HG03558 (cell line): ENCODE data around the gene SIN3B.

ENCODE experiments used
- ATAC-seq: cut with Tn5 transposase; IDR thresholded peaks from one replicate; pipeline ENCODE4 v1.9.1; 2021; ENCODE audit warnings: moderate number of reproducible peaks; ENCODE audit not compliant: unreplicated experiment; ENCODE audit errors: extremely low read depth

The SIN3B gene

GRCh38 chr19:16886305-16886880 is 57.2 kb downstream of the SIN3B start:
- no peak for ATAC-seq

- ATAC-seq, result no peak
Measured at GRCh38 chr19:16887353-16888265, 58.4 kb downstream of the SIN3B start.

GRCh38 chr19:16888629-16889365 is 59.6 kb downstream of the SIN3B start, which contains the start of gene F2RL3:
TSS of gene F2RL3 (plus strand) at chr19:16888999. CDS start at chr19:16889190, 191 bp downstream.
- ATAC-seq, result no peak

GRCh38 chr19:16889366-16889882 is 60.2 kb downstream of the SIN3B start:
- no peak for ATAC-seq

GRCh38 chr19:16889883-16890460 is 60.8 kb downstream of the SIN3B start:
- no peak for ATAC-seq

- ATAC-seq, result no peak
Measured at GRCh38 chr19:16890461-16891184, 61.4 kb downstream of the SIN3B start.

GRCh38 chr19:16891696-16892382 is 62.6 kb downstream of the SIN3B start:
- no peak for ATAC-seq

GRCh38 chr19:16892436-16892835 is 63.2 kb downstream of the SIN3B start:
- ATAC-seq, result no peak

GRCh38 chr19:16892868-16893685 is 63.9 kb downstream of the SIN3B start:
- no peak for ATAC-seq

- no peak for ATAC-seq
Measured at GRCh38 chr19:16893686-16893989, 64.4 kb downstream of the SIN3B start.

GRCh38 chr19:16894080-16894479 is 64.9 kb downstream of the SIN3B start:
- ATAC-seq, result no peak

GRCh38 chr19:16895467-16896145 is 66.4 kb downstream of the SIN3B start:
- ATAC-seq, result no peak

- no peak for ATAC-seq
Measured at GRCh38 chr19:16896146-16897028, 67.2 kb downstream of the SIN3B start.

- ATAC-seq, result no peak
Measured at GRCh38 chr19:16897029-16897855, 68.0 kb downstream of the SIN3B start.

GRCh38 chr19:16897856-16898161 is 68.6 kb downstream of the SIN3B start:
- no peak for ATAC-seq

GRCh38 chr19:16898361-16899015 is 69.3 kb downstream of the SIN3B start:
- ATAC-seq, result no peak
